ENCODE data around the gene CRYAA.

CRYAA gene

GRCh38 chr21:43203591-43203990 is 34.8 kb downstream of the CRYAA start:
- DNase-seq (no peak), ATAC-seq (no peak)

GRCh38 chr21:43204638-43205037 is 35.8 kb downstream of the CRYAA start:
- DNase-seq, result no peak
- ATAC-seq, result no peak

- ATAC-seq, result no peak
- no peak for DNase-seq
Observed at GRCh38 chr21:43206231-43207042, 37.6 kb downstream of the CRYAA start.

- ATAC-seq (no peak), DNase-seq (no peak)
Observed at GRCh38 chr21:43207043-43207315, 38.2 kb downstream of the CRYAA start.

GRCh38 chr21:43207868-43208267 is 39.1 kb downstream of the CRYAA start:
- no peak for ATAC-seq
- DNase-seq, result no peak

- DNase-seq (no peak), ATAC-seq (no peak)
Observed at GRCh38 chr21:43208561-43209332, 39.9 kb downstream of the CRYAA start.

- no peak for DNase-seq
- no peak for ATAC-seq
Observed at GRCh38 chr21:43209575-43210453, 41.0 kb downstream of the CRYAA start.

GRCh38 chr21:43210454-43211071 is 41.8 kb downstream of the CRYAA start:
- ATAC-seq (no peak), DNase-seq (no peak)

GRCh38 chr21:43211072-43211759 is 42.4 kb downstream of the CRYAA start:
- DNase-seq, result no peak
- ATAC-seq, result no peak

- ATAC-seq, result no peak
Observed at GRCh38 chr21:43211760-43212115, 42.9 kb downstream of the CRYAA start.

More at GRCh38 chr21:43211760-43212115, 42.9 kb downstream of the CRYAA start:
- DNase-seq, result no peak
